GM12878 (cell line): Measurements from ENCODE around the gene MTFMT.
"Not testable (repeated sequence)": the region's sequence is repeated elsewhere in the genome, so short reads cannot be mapped to it uniquely, and the experiment has no call there.

Experiments
- CEBPB ChIP-seq, 2 experiments: fragments of 150-350 bp in 1 of 2; IDR thresholded peaks; 2 replicates each; pipeline ENCODE4 v1.6.1; 2012 to 2014; ENCODE audit warnings: low read depth in 2 of 2, low read length in 2 of 2, borderline replicate concordance in 1 of 2, inconsistent platforms in 1 of 2
- CHD4 ChIP-seq: fragments of 200-600 bp; sonication (generic); IDR thresholded peaks from 2 replicates; pipeline ENCODE4 v1.6.1; 2016; ENCODE audit warnings: mild to moderate bottlenecking
- NFIC ChIP-seq: IDR thresholded peaks from 2 replicates; pipeline ENCODE4 v1.6.1; 2012; ENCODE audit warnings: low read depth, mild to moderate bottlenecking, inconsistent platforms, low read length, moderate library complexity
- POLR2A ChIP-seq: IDR thresholded peaks from 2 replicates; pipeline ENCODE4 v1.6.1; 2011; ENCODE audit warnings: low read depth, mild to moderate bottlenecking, low read length
- TAF1 ChIP-seq: IDR thresholded peaks from 2 replicates; pipeline ENCODE4 v1.6.1; 2011; ENCODE audit warnings: mild to moderate bottlenecking, low read depth, low read length, borderline replicate concordance
- TF ChIP-seq, protein P1 (sequence below), 3 experiments: IDR thresholded peaks in 2 of 3; conservative IDR thresholded peaks in 1 of 3; 2 replicates each; pipeline ENCODE4 v1.5.1; 2011; ENCODE audit warnings: low read depth in 3 of 3, low read length in 3 of 3, mild to moderate bottlenecking in 3 of 3, control low read depth in 2 of 3, moderate library complexity in 2 of 3, inconsistent platforms in 1 of 3, mixed read lengths in 1 of 3; ENCODE audit not compliant: control insufficient read depth in 2 of 3, insufficient read depth in 1 of 3; ENCODE audit errors: extremely low read depth in 1 of 3
- TF ChIP-seq, protein P2 (sequence below): fragments of 450-650 bp; IDR thresholded peaks from 2 replicates; pipeline ENCODE4 v1.6.1; 2016; ENCODE audit warnings: mild to moderate bottlenecking
- TF ChIP-seq, protein P3 (sequence below): IDR thresholded peaks from 2 replicates; pipeline ENCODE4 v1.6.1; 2012; ENCODE audit warnings: mild to moderate bottlenecking, low read depth, low read length
- TF ChIP-seq, protein P4 (sequence below): fragments of 450-650 bp; IDR thresholded peaks from 2 replicates; pipeline ENCODE4 v1.6.1; 2017; ENCODE audit warnings: mild to moderate bottlenecking

DNA sequence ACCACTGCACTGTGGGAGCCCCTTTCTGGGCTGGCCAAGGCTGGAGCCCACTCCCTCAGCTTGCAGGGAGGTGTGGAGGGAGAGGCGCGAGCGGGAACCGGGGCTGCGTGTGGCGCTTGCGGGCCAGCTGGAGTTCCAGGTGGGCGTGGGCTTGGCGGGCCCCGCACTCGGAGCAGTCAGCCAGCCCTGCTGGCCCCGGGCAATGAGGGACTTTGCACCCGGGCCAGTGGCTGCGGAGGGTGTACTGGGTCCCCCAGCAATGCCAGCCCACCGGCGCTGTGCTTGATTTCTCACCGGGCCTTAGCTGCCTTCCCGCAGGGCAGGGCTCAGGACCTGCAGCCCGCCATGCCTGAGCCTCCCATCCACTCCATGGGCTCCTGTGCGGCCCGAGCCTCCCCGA is 45.5 kb upstream of the MTFMT start:
- not testable (repeated sequence) for TF ChIP-seq POLR2A; NFIC; CHD4; TAF1; CEBPB (IDR thresholded peaks at IDR 0.05; ENCODE audit: borderline replicate concordance in 1 of 2, low read depth in 2 of 2, low read length in 2 of 2)
- TF ChIP-seq, protein P1, sequence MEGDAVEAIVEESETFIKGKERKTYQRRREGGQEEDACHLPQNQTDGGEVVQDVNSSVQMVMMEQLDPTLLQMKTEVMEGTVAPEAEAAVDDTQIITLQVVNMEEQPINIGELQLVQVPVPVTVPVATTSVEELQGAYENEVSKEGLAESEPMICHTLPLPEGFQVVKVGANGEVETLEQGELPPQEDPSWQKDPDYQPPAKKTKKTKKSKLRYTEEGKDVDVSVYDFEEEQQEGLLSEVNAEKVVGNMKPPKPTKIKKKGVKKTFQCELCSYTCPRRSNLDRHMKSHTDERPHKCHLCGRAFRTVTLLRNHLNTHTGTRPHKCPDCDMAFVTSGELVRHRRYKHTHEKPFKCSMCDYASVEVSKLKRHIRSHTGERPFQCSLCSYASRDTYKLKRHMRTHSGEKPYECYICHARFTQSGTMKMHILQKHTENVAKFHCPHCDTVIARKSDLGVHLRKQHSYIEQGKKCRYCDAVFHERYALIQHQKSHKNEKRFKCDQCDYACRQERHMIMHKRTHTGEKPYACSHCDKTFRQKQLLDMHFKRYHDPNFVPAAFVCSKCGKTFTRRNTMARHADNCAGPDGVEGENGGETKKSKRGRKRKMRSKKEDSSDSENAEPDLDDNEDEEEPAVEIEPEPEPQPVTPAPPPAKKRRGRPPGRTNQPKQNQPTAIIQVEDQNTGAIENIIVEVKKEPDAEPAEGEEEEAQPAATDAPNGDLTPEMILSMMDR (IDR thresholded peaks at IDR 0.05 in 2 of 3, conservative IDR thresholded peaks at IDR 0.05 in 1 of 3; ENCODE audit: control insufficient read depth in 2 of 3, extremely low read depth in 1 of 3, insufficient read depth in 1 of 3, low read depth in 3 of 3, low read length in 3 of 3), result not testable (repeated sequence)
- TF ChIP-seq, protein P2, sequence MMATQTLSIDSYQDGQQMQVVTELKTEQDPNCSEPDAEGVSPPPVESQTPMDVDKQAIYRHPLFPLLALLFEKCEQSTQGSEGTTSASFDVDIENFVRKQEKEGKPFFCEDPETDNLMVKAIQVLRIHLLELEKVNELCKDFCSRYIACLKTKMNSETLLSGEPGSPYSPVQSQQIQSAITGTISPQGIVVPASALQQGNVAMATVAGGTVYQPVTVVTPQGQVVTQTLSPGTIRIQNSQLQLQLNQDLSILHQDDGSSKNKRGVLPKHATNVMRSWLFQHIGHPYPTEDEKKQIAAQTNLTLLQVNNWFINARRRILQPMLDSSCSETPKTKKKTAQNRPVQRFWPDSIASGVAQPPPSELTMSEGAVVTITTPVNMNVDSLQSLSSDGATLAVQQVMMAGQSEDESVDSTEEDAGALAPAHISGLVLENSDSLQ, result not testable (repeated sequence)
- TF ChIP-seq, protein P3, sequence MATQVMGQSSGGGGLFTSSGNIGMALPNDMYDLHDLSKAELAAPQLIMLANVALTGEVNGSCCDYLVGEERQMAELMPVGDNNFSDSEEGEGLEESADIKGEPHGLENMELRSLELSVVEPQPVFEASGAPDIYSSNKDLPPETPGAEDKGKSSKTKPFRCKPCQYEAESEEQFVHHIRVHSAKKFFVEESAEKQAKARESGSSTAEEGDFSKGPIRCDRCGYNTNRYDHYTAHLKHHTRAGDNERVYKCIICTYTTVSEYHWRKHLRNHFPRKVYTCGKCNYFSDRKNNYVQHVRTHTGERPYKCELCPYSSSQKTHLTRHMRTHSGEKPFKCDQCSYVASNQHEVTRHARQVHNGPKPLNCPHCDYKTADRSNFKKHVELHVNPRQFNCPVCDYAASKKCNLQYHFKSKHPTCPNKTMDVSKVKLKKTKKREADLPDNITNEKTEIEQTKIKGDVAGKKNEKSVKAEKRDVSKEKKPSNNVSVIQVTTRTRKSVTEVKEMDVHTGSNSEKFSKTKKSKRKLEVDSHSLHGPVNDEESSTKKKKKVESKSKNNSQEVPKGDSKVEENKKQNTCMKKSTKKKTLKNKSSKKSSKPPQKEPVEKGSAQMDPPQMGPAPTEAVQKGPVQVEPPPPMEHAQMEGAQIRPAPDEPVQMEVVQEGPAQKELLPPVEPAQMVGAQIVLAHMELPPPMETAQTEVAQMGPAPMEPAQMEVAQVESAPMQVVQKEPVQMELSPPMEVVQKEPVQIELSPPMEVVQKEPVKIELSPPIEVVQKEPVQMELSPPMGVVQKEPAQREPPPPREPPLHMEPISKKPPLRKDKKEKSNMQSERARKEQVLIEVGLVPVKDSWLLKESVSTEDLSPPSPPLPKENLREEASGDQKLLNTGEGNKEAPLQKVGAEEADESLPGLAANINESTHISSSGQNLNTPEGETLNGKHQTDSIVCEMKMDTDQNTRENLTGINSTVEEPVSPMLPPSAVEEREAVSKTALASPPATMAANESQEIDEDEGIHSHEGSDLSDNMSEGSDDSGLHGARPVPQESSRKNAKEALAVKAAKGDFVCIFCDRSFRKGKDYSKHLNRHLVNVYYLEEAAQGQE, result not testable (repeated sequence)
- TF ChIP-seq, protein P4, sequence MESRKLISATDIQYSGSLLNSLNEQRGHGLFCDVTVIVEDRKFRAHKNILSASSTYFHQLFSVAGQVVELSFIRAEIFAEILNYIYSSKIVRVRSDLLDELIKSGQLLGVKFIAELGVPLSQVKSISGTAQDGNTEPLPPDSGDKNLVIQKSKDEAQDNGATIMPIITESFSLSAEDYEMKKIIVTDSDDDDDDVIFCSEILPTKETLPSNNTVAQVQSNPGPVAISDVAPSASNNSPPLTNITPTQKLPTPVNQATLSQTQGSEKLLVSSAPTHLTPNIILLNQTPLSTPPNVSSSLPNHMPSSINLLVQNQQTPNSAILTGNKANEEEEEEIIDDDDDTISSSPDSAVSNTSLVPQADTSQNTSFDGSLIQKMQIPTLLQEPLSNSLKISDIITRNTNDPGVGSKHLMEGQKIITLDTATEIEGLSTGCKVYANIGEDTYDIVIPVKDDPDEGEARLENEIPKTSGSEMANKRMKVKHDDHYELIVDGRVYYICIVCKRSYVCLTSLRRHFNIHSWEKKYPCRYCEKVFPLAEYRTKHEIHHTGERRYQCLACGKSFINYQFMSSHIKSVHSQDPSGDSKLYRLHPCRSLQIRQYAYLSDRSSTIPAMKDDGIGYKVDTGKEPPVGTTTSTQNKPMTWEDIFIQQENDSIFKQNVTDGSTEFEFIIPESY, result not testable (repeated sequence)
